CD8-positive, alpha-beta memory T cell (primary cell): ENCODE measurements around the gene POPDC2. TPM values are rescaled to one million over a fixed set of nuclear protein-coding genes. Genes with fewer than 3 reads are reported as not detected.

Source experiments
- CTCF ChIA-PET: fragments of 350-600 bp; sonication (Branson Sonifier 250); formaldehyde crosslinking; loops from one replicate; lab custom pipeline; 2021; ENCODE audit warnings: antibody characterized with exemption; lab: Charles Lee
- POLR2A ChIA-PET: fragments of 350-600 bp; sonication (Branson Sonifier 250); formaldehyde crosslinking; loops from one replicate; lab custom pipeline; 2021; ENCODE audit warnings: antibody characterized with exemption; lab: Charles Lee
- DNase-seq, 5 donors: peaks; one replicate each; pipeline versions ENCODE4 v3.0.0 to v3.0.0-alpha.2; 2020 to 2022; ENCODE audit warnings: mixed read lengths in 1 of 5
- H3K27ac ChIP-seq: one replicate; pipeline ENCODE4 v1.7.0; 2013; ENCODE audit warnings: low read depth, mild to moderate bottlenecking, low read length, moderate library complexity
- H3K27me3 ChIP-seq: 2 replicates; pipeline ENCODE4 v1.7.0; 2013; ENCODE audit warnings: low read length, mild to moderate bottlenecking; ENCODE audit not compliant: insufficient read depth, poor library complexity, severe bottlenecking
- H3K36me3 ChIP-seq: 2 replicates; pipeline ENCODE4 v1.7.0; 2013; ENCODE audit warnings: mild to moderate bottlenecking, low read length, moderate library complexity; ENCODE audit not compliant: insufficient read depth
- H3K4me1 ChIP-seq: 2 replicates; pipeline ENCODE4 v1.7.0; 2013; ENCODE audit warnings: mild to moderate bottlenecking, low read length, moderate library complexity; ENCODE audit not compliant: insufficient read depth
- H3K4me3 ChIP-seq: 2 replicates; pipeline ENCODE4 v1.7.0; 2013; ENCODE audit warnings: mild to moderate bottlenecking, low read length
- H3K9me3 ChIP-seq: 2 replicates; pipeline ENCODE4 v1.7.0; 2013; ENCODE audit warnings: mild to moderate bottlenecking, low read length
- H3K27ac Mint-ChIP-seq, 8 donors: one replicate each; pipeline ENCODE4 v1.8.0; 2020 to 2021; ENCODE audit warnings: mixed read lengths in 8 of 8, mild to moderate bottlenecking in 6 of 8, inconsistent platforms in 3 of 8, moderate library complexity in 3 of 8
- H3K27me3 Mint-ChIP-seq, 2 donors: one replicate each; pipeline ENCODE4 v1.8.0; 2020 to 2021; ENCODE audit warnings: mixed read lengths in 2 of 2, mild to moderate bottlenecking in 1 of 2, moderate library complexity in 1 of 2
- H3K36me3 Mint-ChIP-seq, 3 donors: one replicate each; pipeline ENCODE4 v1.8.0; 2020 to 2021; ENCODE audit warnings: mixed read lengths in 3 of 3, inconsistent platforms in 1 of 3, mild to moderate bottlenecking in 1 of 3
- H3K4me1 Mint-ChIP-seq, 3 donors: one replicate each; pipeline ENCODE4 v1.8.0; 2020 to 2021; ENCODE audit warnings: mixed read lengths in 3 of 3, inconsistent platforms in 1 of 3, mild to moderate bottlenecking in 1 of 3
- H3K4me3 Mint-ChIP-seq, 7 donors: one replicate each; pipeline ENCODE4 v1.8.0; 2020 to 2021; ENCODE audit warnings: mixed read lengths in 7 of 7, mild to moderate bottlenecking in 6 of 7, moderate library complexity in 4 of 7, inconsistent platforms in 2 of 7
- H3K9me3 Mint-ChIP-seq, 5 donors: one replicate each; pipeline ENCODE4 v1.8.0; 2020 to 2022; ENCODE audit warnings: mixed read lengths in 5 of 5, mild to moderate bottlenecking in 3 of 5, moderate library complexity in 2 of 5, inconsistent platforms in 1 of 5
- polyA plus RNA-seq: library from polyadenylated mRNA; unstranded; fragments of 300-500 nt; fragmentation: Illumina TruSeq; gene quantifications from one replicate; pipeline ENCODE4 v1.2.3, GENCODE V29; 2021
- total RNA-seq, 2 experiments: library from RNA; stranded (reverse); gene quantifications; one replicate each; pipeline ENCODE4 v1.2.3, GENCODE V29; 2021

POPDC2 gene
- total and polyA plus RNA-seq, 3 experiments from 2014 or later, result 2.0 to 3.2 (median 2.2) TPM

DNA sequence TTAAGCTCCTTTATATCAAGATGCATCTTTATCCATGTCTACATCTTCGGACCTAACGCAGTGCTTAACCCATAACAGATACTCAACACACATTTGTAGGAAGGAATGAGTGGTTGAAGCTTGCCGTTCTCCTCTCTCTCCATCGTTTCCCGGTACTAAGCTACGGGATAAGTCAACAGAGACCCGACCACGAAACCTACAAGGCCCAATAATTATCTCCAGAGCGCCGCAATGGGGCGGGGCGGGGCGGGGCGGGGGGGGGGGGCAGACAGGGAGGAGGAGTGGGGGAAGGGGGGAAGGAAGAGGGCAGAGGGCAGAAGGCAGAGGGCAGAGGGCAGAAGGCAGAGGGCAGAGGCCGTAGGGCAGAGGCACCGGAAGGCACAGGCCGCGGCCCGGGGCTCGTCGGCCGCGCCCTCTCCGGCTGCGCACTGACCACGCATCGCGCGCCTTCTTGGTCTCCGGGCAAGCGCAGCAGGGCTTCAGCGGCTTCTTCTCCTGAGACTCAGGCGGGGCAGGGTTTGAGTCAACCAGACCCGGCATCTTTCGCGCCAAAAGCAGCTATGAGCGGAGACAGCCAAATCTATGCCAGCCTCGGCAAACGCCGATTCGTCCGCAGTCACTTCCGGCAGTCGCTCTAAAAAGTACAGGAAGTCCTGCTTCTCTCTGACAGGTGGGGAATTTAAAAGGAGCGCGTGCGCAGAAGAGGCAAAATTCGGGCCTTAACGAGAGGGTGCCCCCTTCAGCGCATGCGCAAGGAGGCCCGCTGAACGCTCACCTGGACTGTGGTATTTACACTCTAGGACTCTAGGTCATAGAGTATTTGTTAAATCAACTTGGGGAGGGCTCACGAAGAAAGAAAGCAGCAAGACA is 16.6 kb upstream of the POPDC2 start, which contains the start of gene COX17:
COX17 (minus strand) TSS at position 636 of the 870 bp plus-strand sequence; CDS start at position 540, 96 bp downstream.
- H3K36me3 ChIP-seq, result peaks cover 11% of the 10 kb centered on the region
- H3K27ac ChIP-seq, result peak within 1 kb of the TSS; percentile 76
- POLR2A ChIA-PET, result interaction anchor here (1.8 kb wide), 1 partner anchor 179 kb away, joined by 10 read pairs; the partner anchor contains the start of gene TIMMDC1
- peak; percentile 94 to 99 (median 95) for DNase-seq
- peak within 1 kb of the TSS; percentile 90 to 99 (median 96) for H3K27ac Mint-ChIP-seq
- H3K27me3 Mint-ChIP-seq, result no peaks in the 10 kb centered on the region
- H3K4me1 Mint-ChIP-seq, result peaks cover 38 to 45% (median 41%) of the 10 kb centered on the region in 3 donors
- peak within 1 kb of the TSS; percentile 82 to 97 (median 85) for H3K4me3 Mint-ChIP-seq
- CTCF ChIA-PET, result interaction anchor here (3.0 kb wide), 1 partner anchor 436 kb away, joined by 9 read pairs; the partner anchor contains the start of gene B4GALT4
- peaks cover 0 to 40% (median 9%) of the 10 kb centered on the region in 3 donors for H3K36me3 Mint-ChIP-seq
- no peaks in the 10 kb centered on the region for H3K9me3 ChIP-seq
- H3K27me3 ChIP-seq, result no peaks in the 10 kb centered on the region
- no peaks in the 10 kb centered on the region for H3K9me3 Mint-ChIP-seq
- peak within 1 kb of the TSS; percentile 78 for H3K4me3 ChIP-seq
- peaks cover 16% of the 10 kb centered on the region for H3K4me1 ChIP-seq

DNA sequence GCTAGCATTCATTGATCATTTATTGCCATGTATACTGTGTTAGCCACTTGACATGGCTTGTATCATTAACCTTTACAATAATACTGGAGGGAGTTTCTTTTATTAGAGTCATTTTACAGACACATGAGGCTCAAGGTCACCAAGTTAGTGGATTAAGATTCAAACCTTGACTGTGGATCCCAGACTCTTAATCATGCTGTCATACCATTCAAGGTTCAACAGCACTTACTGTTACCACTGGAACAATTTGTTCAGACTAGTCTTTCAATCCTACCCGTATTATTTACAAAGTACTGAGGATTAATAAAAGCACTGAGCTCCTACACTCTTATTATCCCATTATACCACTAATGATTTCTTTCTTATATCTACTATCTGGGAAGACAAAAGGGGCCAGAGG is 15.6 kb upstream of the POPDC2 start:
- Histone ChIP-seq H3K4me1 (peaks cover 16% of the 10 kb centered on the region), H3K27ac (peak overlapping the region; percentile 40), H3K9me3 (no peaks in the 10 kb centered on the region), H3K4me3 (peak overlapping the region; percentile 69), H3K36me3 (peaks cover 16% of the 10 kb centered on the region), H3K27me3 (no peaks in the 10 kb centered on the region)
- H3K4me3 Mint-ChIP-seq, result peak overlapping the region; percentile 82 to 97 (median 85)
- ChIA-PET POLR2A (interaction anchor here (1.8 kb wide), 1 partner anchor 178 kb away, joined by 10 read pairs; the partner anchor contains the start of gene TIMMDC1), CTCF (interaction anchor here (1.5 to 3.0 kb wide), 2 partner anchors 178 to 435 kb away, joined by 4 to 9 read pairs; partner anchors contain the start of genes B4GALT4 and TIMMDC1)
- H3K27ac Mint-ChIP-seq, result peak overlapping the region; percentile 90 to 98 (median 94)
- no peak for DNase-seq
- H3K36me3 Mint-ChIP-seq, result peaks cover 0 to 50% (median 15%) of the 10 kb centered on the region in 3 donors
- no peaks in the 10 kb centered on the region for H3K9me3 Mint-ChIP-seq
- no peaks in the 10 kb centered on the region for H3K27me3 Mint-ChIP-seq
- peaks cover 40 to 52% (median 50%) of the 10 kb centered on the region in 3 donors for H3K4me1 Mint-ChIP-seq

DNA sequence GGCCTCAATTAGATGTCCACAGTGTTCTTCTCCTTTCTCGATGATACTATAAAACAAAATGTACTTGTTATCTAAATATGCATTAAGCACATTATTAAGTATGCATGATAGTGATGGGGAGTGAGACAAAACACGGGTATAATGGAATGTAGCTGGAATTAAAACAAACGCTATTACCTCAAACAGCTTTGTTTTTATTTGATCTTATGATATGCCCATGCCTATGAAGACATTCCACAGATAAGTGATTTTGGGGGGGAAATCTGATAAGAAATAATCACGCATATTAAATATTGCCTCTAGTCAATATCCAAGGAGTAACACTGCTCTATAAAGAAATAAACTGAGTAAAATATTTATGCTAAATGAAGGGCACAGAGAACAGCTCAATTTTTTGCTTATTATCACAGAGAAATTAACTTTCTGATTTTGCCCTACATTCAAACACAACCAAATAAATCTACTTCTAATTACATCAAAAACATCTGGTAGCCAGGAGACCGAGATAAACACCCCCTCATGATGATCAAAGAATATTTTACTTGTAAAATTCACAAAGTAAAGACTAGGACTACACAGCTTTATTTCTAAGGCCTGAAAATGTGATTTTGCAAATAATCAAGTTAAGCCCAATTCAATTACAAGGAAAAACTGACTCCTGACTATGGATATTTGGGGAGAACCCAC is 14.9 kb upstream of the POPDC2 start:
- Mint-ChIP-seq H3K4me3 (peak overlapping the region; percentile 54 to 97 (median 84)), H3K9me3 (no peaks in the 10 kb centered on the region), H3K27me3 (no peaks in the 10 kb centered on the region), H3K4me1 (peaks cover 43 to 56% (median 56%) of the 10 kb centered on the region in 3 donors), H3K27ac (peak overlapping the region; percentile 10 to 95 (median 90)), H3K36me3 (peaks cover 0 to 56% (median 17%) of the 10 kb centered on the region in 3 donors)
- DNase-seq, result no peak
- Histone ChIP-seq H3K4me3 (no peak overlapping the region), H3K27me3 (no peaks in the 10 kb centered on the region), H3K4me1 (peaks cover 16% of the 10 kb centered on the region), H3K9me3 (no peaks in the 10 kb centered on the region), H3K27ac (no peak overlapping the region), H3K36me3 (peaks cover 19% of the 10 kb centered on the region)
- ChIA-PET POLR2A (no interaction called here), CTCF (interaction anchor here (1.5 to 3.0 kb wide), 2 partner anchors 177 to 434 kb away, joined by 4 to 9 read pairs; partner anchors contain the start of genes B4GALT4 and TIMMDC1)

DNA sequence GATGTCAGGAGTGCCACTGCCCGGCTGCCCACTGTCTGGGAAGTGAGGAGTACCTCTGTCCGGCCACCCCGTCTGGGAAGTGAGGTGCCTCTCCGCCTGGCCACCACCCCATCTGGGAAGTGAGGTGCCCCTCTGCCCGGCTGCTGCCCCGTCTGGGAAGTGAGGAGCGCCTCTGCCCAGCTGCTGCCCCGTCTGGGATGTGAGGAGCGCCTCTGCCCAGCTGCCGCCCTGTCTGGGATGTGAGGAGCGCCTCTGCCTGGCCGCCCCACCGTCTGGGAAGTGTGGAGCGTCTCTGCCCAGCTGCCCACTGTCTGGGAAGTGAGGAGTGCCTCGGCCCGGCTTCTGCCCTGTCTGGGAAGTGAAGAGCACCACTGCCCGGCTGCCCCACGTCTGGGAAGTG is 13.5 kb upstream of the POPDC2 start:
- Histone ChIP-seq H3K36me3 (peaks cover 19% of the 10 kb centered on the region), H3K27ac (no peak overlapping the region), H3K4me1 (peaks cover 16% of the 10 kb centered on the region), H3K4me3 (no peak overlapping the region), H3K27me3 (no peaks in the 10 kb centered on the region), H3K9me3 (no peaks in the 10 kb centered on the region)
- Mint-ChIP-seq H3K4me3 (no peak overlapping the region), H3K27ac (no peak overlapping the region), H3K36me3 (peaks cover 0 to 70% (median 20%) of the 10 kb centered on the region in 3 donors), H3K9me3 (no peaks in the 10 kb centered on the region), H3K4me1 (peaks cover 43 to 61% (median 56%) of the 10 kb centered on the region in 3 donors), H3K27me3 (no peaks in the 10 kb centered on the region)
- POLR2A ChIA-PET, result no interaction called here
- DNase-seq, result no peak
- CTCF ChIA-PET, result interaction anchor here (1.3 kb wide), 1 partner anchor 16 kb away, joined by 3 read pairs; no protein-coding TSS in a partner anchor

DNA sequence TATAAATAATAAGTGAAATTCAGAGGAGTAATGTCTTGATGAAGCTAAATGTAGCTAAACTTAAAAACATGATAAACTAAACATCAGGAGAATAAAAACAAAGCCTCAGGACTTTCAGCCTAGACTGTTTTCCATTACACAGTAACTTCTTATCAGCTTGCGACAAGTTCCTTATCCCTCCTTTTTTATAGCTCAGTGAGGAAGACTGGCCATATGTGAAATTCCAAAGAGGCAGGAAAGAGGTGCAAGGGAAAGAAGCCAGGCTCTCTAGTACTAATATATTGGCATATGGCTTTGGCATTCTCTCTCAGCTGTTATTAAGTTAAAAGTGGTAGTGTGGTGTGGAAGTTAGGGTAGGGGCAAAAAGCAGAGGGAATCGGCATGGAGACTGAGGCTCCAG is 12.4 kb upstream of the POPDC2 start:
- H3K36me3 Mint-ChIP-seq, result peaks cover 0 to 74% (median 20%) of the 10 kb centered on the region in 3 donors
- H3K9me3 Mint-ChIP-seq, result no peaks in the 10 kb centered on the region
- H3K27me3 Mint-ChIP-seq, result no peaks in the 10 kb centered on the region
- no peak for DNase-seq
- H3K27ac ChIP-seq, result no peak overlapping the region
- H3K4me3 ChIP-seq, result no peak overlapping the region
- H3K36me3 ChIP-seq, result peaks cover 22% of the 10 kb centered on the region
- no peak overlapping the region for H3K4me3 Mint-ChIP-seq
- ChIA-PET POLR2A (no interaction called here), CTCF (interaction anchor here (1.3 kb wide), 1 partner anchor 17 kb away, joined by 3 read pairs; no protein-coding TSS in a partner anchor)
- peaks cover 42 to 61% (median 55%) of the 10 kb centered on the region in 3 donors for H3K4me1 Mint-ChIP-seq
- H3K9me3 ChIP-seq, result no peaks in the 10 kb centered on the region
- no peaks in the 10 kb centered on the region for H3K27me3 ChIP-seq
- H3K4me1 ChIP-seq, result peaks cover 14% of the 10 kb centered on the region
- H3K27ac Mint-ChIP-seq, result peak overlapping the region in 2 of 8 donors; percentile 18 to 21

DNA sequence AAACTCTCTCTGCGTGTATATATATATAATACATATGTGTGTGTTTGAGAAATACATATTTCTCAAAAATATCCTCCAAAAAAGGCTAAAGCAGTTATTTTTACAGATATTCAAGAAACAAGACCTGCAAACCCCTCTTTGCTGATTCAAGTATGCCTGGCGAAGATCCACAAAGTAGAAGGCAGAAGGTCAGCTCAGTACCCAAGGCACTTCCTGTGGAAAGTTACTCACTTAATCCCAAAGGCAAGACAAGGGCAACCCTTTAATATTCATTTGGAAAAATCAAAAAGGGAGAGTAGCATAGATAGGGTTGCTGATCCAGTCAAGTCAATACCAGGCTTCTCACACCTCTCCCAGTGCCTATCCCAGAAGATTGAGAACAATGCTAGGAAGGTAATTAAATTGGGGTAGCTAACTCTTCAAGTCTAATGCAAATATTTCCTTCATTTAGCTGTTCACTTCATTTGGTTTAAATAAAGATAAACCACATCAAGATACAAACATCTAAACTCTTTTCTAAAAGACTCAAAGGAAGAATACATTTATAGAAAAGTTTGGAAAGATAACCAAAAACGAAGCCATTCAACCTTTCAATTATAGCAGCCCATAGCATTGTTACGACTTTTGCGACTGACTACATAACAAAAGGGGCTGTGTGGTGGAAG is 9.6 kb upstream of the POPDC2 start:
- POLR2A ChIA-PET, result no interaction called here
- Mint-ChIP-seq H3K27me3 (no peaks in the 10 kb centered on the region), H3K4me3 (no peak overlapping the region), H3K36me3 (peaks cover 0 to 74% (median 19%) of the 10 kb centered on the region in 3 donors), H3K27ac (peak overlapping the region in 4 of 8 donors; percentile 10 to 61 (median 22)), H3K4me1 (peaks cover 20 to 37% (median 31%) of the 10 kb centered on the region in 3 donors), H3K9me3 (no peaks in the 10 kb centered on the region)
- H3K36me3 ChIP-seq, result peaks cover 22% of the 10 kb centered on the region
- H3K27ac ChIP-seq, result no peak overlapping the region
- no peaks in the 10 kb centered on the region for H3K9me3 ChIP-seq
- CTCF ChIA-PET, result no interaction called here
- H3K27me3 ChIP-seq, result no peaks in the 10 kb centered on the region
- H3K4me3 ChIP-seq, result no peak overlapping the region
- H3K4me1 ChIP-seq, result no peaks in the 10 kb centered on the region
- no peak for DNase-seq

DNA sequence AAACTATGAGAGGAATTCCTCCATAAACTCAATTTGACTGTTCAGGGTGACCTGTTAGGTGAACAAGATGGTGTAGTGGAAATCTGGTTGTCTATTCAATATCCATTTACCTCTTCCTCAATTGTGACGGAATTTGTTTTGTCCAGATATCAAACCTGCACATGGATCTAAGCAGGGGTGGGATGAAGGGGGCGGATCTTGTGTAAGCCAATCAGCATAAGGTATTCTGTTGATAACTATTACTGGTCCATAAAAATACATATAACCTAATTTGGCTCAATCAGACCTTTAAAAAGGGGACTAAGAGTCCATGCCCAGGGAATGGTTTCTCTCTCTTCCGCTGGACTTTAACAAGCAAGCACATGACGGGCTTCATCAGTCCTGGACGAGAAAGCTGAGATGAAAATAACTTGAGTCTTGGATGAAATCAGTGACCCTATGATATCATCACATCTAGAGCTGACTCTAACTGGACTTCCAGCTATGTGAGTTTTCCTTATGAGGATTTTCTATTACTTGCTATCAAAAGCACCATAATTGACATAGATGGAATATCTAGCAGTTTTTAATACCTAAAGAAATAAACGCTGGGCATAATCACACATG is 5.7 kb upstream of the POPDC2 start:
- Mint-ChIP-seq H3K4me3 (no peak overlapping the region), H3K9me3 (no peaks in the 10 kb centered on the region), H3K4me1 (peaks cover 5 to 12% (median 6%) of the 10 kb centered on the region in 3 donors), H3K27ac (peak overlapping the region in 3 of 8 donors; percentile 22 to 43 (median 29)), H3K36me3 (peaks cover 0 to 41% (median 4%) of the 10 kb centered on the region in 3 donors), H3K27me3 (no peaks in the 10 kb centered on the region)
- Histone ChIP-seq H3K27me3 (no peaks in the 10 kb centered on the region), H3K9me3 (no peaks in the 10 kb centered on the region), H3K4me3 (no peak overlapping the region), H3K27ac (no peak overlapping the region), H3K4me1 (no peaks in the 10 kb centered on the region), H3K36me3 (peaks cover 7% of the 10 kb centered on the region)
- no peak for DNase-seq
- CTCF ChIA-PET, result no interaction called here
- POLR2A ChIA-PET, result no interaction called here
